Neural progenitor cell (in vitro differentiated cells): Measurements from ENCODE around the gene LGR4. TPM values are rescaled to one million over a fixed set of nuclear protein-coding genes. Genes with fewer than 3 reads are reported as not detected.
A peak's percentile ranks its signal among the peaks of the same experiment; 100 is the strongest.

Source experiments
- DNase-seq: peaks from one replicate; pipeline ENCODE4 v3.0.0-alpha.2; 2016; ENCODE audit warnings: low spot score
- H2AFZ ChIP-seq: fragments of 200-600 bp; sonication (generic); replicated peaks from 2 replicates; pipeline ENCODE4 v1.6.1; 2016; ENCODE audit warnings: antibody characterized with exemption
- H3F3A ChIP-seq: fragments of 200-600 bp; sonication (generic); 2 replicates; pipeline ENCODE4 v1.6.1; 2016; ENCODE audit warnings: antibody characterized with exemption, low read depth
- H3K27ac ChIP-seq: fragments of 200-600 bp; sonication (generic); 2 replicates; pipeline ENCODE4 v1.5.1; 2016; ENCODE audit warnings: mild to moderate bottlenecking
- H3K27me3 ChIP-seq: fragments of 200-600 bp; sonication (generic); 2 replicates; pipeline ENCODE4 v1.6.1; 2016; ENCODE audit warnings: mild to moderate bottlenecking, moderate library complexity
- H3K36me3 ChIP-seq: fragments of 200-600 bp; sonication (generic); 2 replicates; pipeline ENCODE4 v1.5.1; 2016
- H3K4me1 ChIP-seq: fragments of 200-600 bp; sonication (generic); 2 replicates; pipeline ENCODE4 v1.6.1; 2016; ENCODE audit warnings: mixed run types
- H3K4me2 ChIP-seq: fragments of 200-600 bp; sonication (generic); 2 replicates; pipeline ENCODE4 v1.6.1; 2016
- H3K4me3 ChIP-seq: fragments of 200-600 bp; sonication (generic); 2 replicates; pipeline ENCODE4 v1.5.1; 2016
- H3K79me2 ChIP-seq: fragments of 200-600 bp; sonication (generic); 2 replicates; pipeline ENCODE4 v1.6.1; 2016; ENCODE audit warnings: low read depth
- H3K9ac ChIP-seq: fragments of 200-600 bp; sonication (generic); 2 replicates; pipeline ENCODE4 v1.6.1; 2016
- H3K9me3 ChIP-seq: fragments of 200-600 bp; sonication (generic); 2 replicates; pipeline ENCODE4 v1.5.1; 2016; ENCODE audit warnings: low read depth
- H4K20me1 ChIP-seq: fragments of 200-600 bp; sonication (generic); 2 replicates; pipeline ENCODE4 v1.6.1; 2016; ENCODE audit warnings: low read depth
- H3K27ac Mint-ChIP-seq: 3 replicates; pipeline ENCODE4 v1.8.0; 2021; ENCODE audit warnings: mixed read lengths
- H3K27me3 Mint-ChIP-seq: 2 replicates; pipeline ENCODE4 v1.8.0; 2022; ENCODE audit warnings: low read depth, mild to moderate bottlenecking, inconsistent platforms, moderate library complexity, mixed read lengths; ENCODE audit not compliant: insufficient read depth
- H3K36me3 Mint-ChIP-seq: 3 replicates; pipeline ENCODE4 v1.8.0; 2021; ENCODE audit warnings: mixed read lengths
- H3K4me1 Mint-ChIP-seq: 3 replicates; pipeline ENCODE4 v1.8.0; 2021; ENCODE audit warnings: mixed read lengths
- H3K4me3 Mint-ChIP-seq: 3 replicates; pipeline ENCODE4 v1.8.0; 2021; ENCODE audit warnings: mild to moderate bottlenecking, moderate library complexity, mixed read lengths
- H3K9me3 Mint-ChIP-seq: 3 replicates; pipeline ENCODE4 v1.8.0; 2020; ENCODE audit warnings: mixed read lengths
- EZH2 ChIP-seq: fragments of 200-600 bp; sonication (generic); IDR thresholded peaks from 2 replicates; pipeline ENCODE4 v1.6.1; 2017; ENCODE audit warnings: antibody characterized with exemption, mild to moderate bottlenecking, moderate library complexity
- EZH2phosphoT487 ChIP-seq: fragments of 200-600 bp; sonication (generic); IDR thresholded peaks from 2 replicates; pipeline ENCODE4 v1.6.1; 2017; ENCODE audit warnings: antibody characterized with exemption
- total RNA-seq: library from RNA; depleted of rRNA; stranded (reverse); fragments of >200 nt; gene quantifications from 2 replicates; pipeline ENCODE4 v1.2.3, GENCODE V29; 2015; ENCODE audit warnings: low replicate concordance
- TF ChIP-seq, protein P1 (sequence below): fragments of 200-600 bp; sonication (generic); IDR thresholded peaks from 2 replicates; pipeline ENCODE4 v1.5.1; 2017; ENCODE audit warnings: antibody characterized with exemption, mild to moderate bottlenecking

The LGR4 gene
- total RNA-seq, 1 donor from 2014 or later, result 274 TPM

DNA sequence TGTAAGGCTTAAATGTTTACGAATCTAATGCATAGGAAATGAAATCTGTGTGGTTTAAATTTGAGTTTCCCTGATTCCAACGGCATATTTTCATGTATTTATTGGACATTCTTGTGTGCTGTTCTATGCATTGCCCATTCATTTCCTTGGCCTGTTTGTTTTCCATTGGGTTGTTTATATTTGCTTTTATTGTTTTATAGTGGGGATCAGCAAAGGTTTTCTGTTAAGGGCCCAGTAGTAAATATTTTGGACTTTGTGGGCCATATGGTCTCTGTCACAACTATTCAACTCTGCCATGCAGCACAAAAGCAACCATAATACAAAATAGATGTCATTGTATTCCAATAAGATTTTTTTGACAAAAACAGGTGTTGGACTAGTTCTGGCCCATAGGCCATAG, 5.2 kb upstream of the LGR4 start:
- H3K4me1 ChIP-seq, result peaks cover 11% of the 10 kb centered on the region
- Mint-ChIP-seq H3K9me3 (peaks cover 2% of the 10 kb centered on the region), H3K27ac (no peak overlapping the region), H3K36me3 (peaks cover 1% of the 10 kb centered on the region), H3K4me3 (no peak overlapping the region), H3K4me1 (peaks cover 8% of the 10 kb centered on the region), H3K27me3 (peaks cover 7% of the 10 kb centered on the region)
- TF ChIP-seq, protein P1, sequence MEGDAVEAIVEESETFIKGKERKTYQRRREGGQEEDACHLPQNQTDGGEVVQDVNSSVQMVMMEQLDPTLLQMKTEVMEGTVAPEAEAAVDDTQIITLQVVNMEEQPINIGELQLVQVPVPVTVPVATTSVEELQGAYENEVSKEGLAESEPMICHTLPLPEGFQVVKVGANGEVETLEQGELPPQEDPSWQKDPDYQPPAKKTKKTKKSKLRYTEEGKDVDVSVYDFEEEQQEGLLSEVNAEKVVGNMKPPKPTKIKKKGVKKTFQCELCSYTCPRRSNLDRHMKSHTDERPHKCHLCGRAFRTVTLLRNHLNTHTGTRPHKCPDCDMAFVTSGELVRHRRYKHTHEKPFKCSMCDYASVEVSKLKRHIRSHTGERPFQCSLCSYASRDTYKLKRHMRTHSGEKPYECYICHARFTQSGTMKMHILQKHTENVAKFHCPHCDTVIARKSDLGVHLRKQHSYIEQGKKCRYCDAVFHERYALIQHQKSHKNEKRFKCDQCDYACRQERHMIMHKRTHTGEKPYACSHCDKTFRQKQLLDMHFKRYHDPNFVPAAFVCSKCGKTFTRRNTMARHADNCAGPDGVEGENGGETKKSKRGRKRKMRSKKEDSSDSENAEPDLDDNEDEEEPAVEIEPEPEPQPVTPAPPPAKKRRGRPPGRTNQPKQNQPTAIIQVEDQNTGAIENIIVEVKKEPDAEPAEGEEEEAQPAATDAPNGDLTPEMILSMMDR, result no peak
- TF ChIP-seq EZH2, result no peak
- TF ChIP-seq EZH2phosphoT487, result no peak
- no peak overlapping the region for H2AFZ ChIP-seq
- no peaks in the 10 kb centered on the region for H3K27me3 ChIP-seq
- H3K4me3 ChIP-seq, result no peak overlapping the region
- peaks cover 14% of the 10 kb centered on the region for H3K79me2 ChIP-seq
- no peak overlapping the region for H3K9ac ChIP-seq
- DNase-seq, result no peak
- H4K20me1 ChIP-seq, result no peaks in the 10 kb centered on the region
- peaks cover 14% of the 10 kb centered on the region for H3F3A ChIP-seq
- no peaks in the 10 kb centered on the region for H3K36me3 ChIP-seq
- H3K9me3 ChIP-seq, result no peaks in the 10 kb centered on the region
- H3K4me2 ChIP-seq, result no peak overlapping the region
- no peak overlapping the region for H3K27ac ChIP-seq

GRCh38 chr11:27477243-27477642, 4.7 kb upstream of the LGR4 start:
- H2AFZ ChIP-seq, result no peak overlapping the region
- H3K4me1 ChIP-seq, result peaks cover 6% of the 10 kb centered on the region
- no peak overlapping the region for H3K27ac ChIP-seq
- H4K20me1 ChIP-seq, result no peaks in the 10 kb centered on the region
- H3K27me3 Mint-ChIP-seq, result peaks cover 10% of the 10 kb centered on the region
- H3K27ac Mint-ChIP-seq, result no peak overlapping the region
- peaks cover 12% of the 10 kb centered on the region for H3F3A ChIP-seq
- no peak overlapping the region for H3K4me2 ChIP-seq
- no peak overlapping the region for H3K4me3 Mint-ChIP-seq
- peaks cover 5% of the 10 kb centered on the region for H3K9me3 Mint-ChIP-seq
- H3K27me3 ChIP-seq, result no peaks in the 10 kb centered on the region
- no peak for DNase-seq
- no peaks in the 10 kb centered on the region for H3K36me3 ChIP-seq
- H3K4me3 ChIP-seq, result no peak overlapping the region
- no peaks in the 10 kb centered on the region for H3K9me3 ChIP-seq
- no peak overlapping the region for H3K9ac ChIP-seq
- no peak for TF ChIP-seq EZH2
- peaks cover 18% of the 10 kb centered on the region for H3K79me2 ChIP-seq
- H3K4me1 Mint-ChIP-seq, result peaks cover 11% of the 10 kb centered on the region
- peaks cover 1% of the 10 kb centered on the region for H3K36me3 Mint-ChIP-seq

DNA sequence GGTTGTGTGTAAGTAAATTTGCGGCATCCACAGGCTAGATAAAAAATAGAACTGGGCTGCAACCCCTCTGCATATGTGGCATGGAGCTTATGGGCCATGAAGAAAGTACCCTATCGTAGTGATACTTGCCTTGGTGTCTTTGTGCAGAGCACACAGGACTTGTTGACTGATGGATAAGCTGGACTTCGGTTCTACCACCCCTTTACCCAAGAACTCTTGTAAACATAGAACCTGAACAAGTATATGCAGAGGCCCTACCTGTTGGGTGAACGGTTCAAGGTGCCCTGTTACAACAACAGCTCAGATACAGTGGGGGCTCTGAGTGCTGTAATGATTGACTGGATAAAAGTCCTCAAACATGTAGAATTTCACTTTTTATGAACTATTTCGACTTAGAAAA, 3.0 kb upstream of the LGR4 start:
- H3K36me3 Mint-ChIP-seq, result peaks cover 1% of the 10 kb centered on the region
- no peak overlapping the region for H3K27ac Mint-ChIP-seq
- H3K9me3 Mint-ChIP-seq, result peaks cover 5% of the 10 kb centered on the region
- no peak overlapping the region for H3K9ac ChIP-seq
- no peak overlapping the region for H3K4me3 ChIP-seq
- H3K4me2 ChIP-seq, result no peak overlapping the region
- no peaks in the 10 kb centered on the region for H3K27me3 ChIP-seq
- no peak overlapping the region for H3K4me3 Mint-ChIP-seq
- no peaks in the 10 kb centered on the region for H3K9me3 ChIP-seq
- DNase-seq, result no peak
- peaks cover 11% of the 10 kb centered on the region for H3K27me3 Mint-ChIP-seq
- TF ChIP-seq EZH2 (no peak), EZH2phosphoT487 (no peak)
- TF ChIP-seq, protein P1, result no peak
- H3K4me1 ChIP-seq, result peaks cover 6% of the 10 kb centered on the region
- H2AFZ ChIP-seq, result no peak overlapping the region
- no peak overlapping the region for H3K27ac ChIP-seq
- peaks cover 16% of the 10 kb centered on the region for H3K4me1 Mint-ChIP-seq
- H3K79me2 ChIP-seq, result peaks cover 34% of the 10 kb centered on the region
- no peaks in the 10 kb centered on the region for H3K36me3 ChIP-seq
- H3F3A ChIP-seq, result peaks cover 12% of the 10 kb centered on the region
- peaks cover 12% of the 10 kb centered on the region for H4K20me1 ChIP-seq

DNA sequence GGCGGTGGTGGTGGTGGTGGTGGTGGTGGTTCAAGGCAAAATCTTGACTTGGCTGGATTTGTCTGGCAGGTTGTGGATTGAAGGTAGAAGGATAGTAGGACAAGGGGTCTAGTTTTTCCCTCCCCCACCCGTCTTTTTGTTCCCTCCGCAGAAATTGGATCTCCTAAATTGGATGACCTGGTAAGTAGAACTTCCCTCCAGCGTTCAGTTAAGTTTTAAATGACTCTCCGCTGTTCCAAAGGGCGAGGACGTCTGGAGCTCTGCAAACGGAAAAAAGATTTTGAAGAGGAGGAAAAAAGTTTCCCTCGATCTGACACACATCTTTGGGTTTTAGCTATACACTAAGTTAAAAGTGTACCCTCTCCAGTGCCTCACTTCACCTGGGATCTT, 422 bp upstream of the LGR4 start:
- H3K36me3 ChIP-seq, result no peaks in the 10 kb centered on the region
- H3K4me2 ChIP-seq, result peak overlapping the region; percentile 73
- H3K9ac ChIP-seq, result no peak overlapping the region
- no peaks in the 10 kb centered on the region for H3K9me3 ChIP-seq
- TF ChIP-seq, protein P1, result no peak
- no peak for TF ChIP-seq EZH2
- TF ChIP-seq EZH2phosphoT487, result no peak
- Mint-ChIP-seq H3K9me3 (peaks cover 5% of the 10 kb centered on the region), H3K4me3 (peak overlapping the region; percentile 97), H3K27ac (no peak overlapping the region), H3K4me1 (peaks cover 42% of the 10 kb centered on the region), H3K27me3 (peaks cover 23% of the 10 kb centered on the region), H3K36me3 (peaks cover 1% of the 10 kb centered on the region)
- peak overlapping the region; percentile 85 for H3K4me3 ChIP-seq
- peaks cover 38% of the 10 kb centered on the region for H4K20me1 ChIP-seq
- H3K79me2 ChIP-seq, result peaks cover 60% of the 10 kb centered on the region
- H3F3A ChIP-seq, result peaks cover 12% of the 10 kb centered on the region
- no peak for DNase-seq
- H3K4me1 ChIP-seq, result peaks cover 20% of the 10 kb centered on the region
- no peaks in the 10 kb centered on the region for H3K27me3 ChIP-seq
- H2AFZ ChIP-seq, result peak overlapping the region; percentile 4
- no peak overlapping the region for H3K27ac ChIP-seq
